ENCODE measurements around the gene IMPA2. TPM values are rescaled to one million over a fixed set of nuclear protein-coding genes. Genes with fewer than 3 reads are reported as not detected.

IMPA2 gene
- total and polyA plus RNA-seq, 2 of the 13 experiments (the other 11 are each of a cell fraction or from before 2014, with no cell fraction given): 37.8 to 71.8 TPM

- TF ChIP-seq ZBTB4 (CRISPR knock-in tag; IDR thresholded peaks at IDR 0.05; ENCODE audit: borderline replicate concordance): no peak
- no peak for TF ChIP-seq ZNF280B (CRISPR knock-in tag; IDR thresholded peaks at IDR 0.05; ENCODE audit: borderline replicate concordance)
- TF ChIP-seq DDIT3 (CRISPR knock-in tag; IDR thresholded peaks at IDR 0.05): no peak
- TF ChIP-seq ZEB1 (IDR thresholded peaks at IDR 0.05; ENCODE audit: insufficient replicate concordance, low read depth): peak; percentile 44
- no peak for TF ChIP-seq PLRG1 (conservative IDR thresholded peaks at IDR 0.05)
- TF ChIP-seq ZFY (CRISPR knock-in tag; IDR thresholded peaks at IDR 0.05): no peak
- no peak for TF ChIP-seq ZZZ3 (CRISPR knock-in tag; IDR thresholded peaks at IDR 0.05; ENCODE audit: borderline replicate concordance)
- 0 out of 2 replicates have a peak, but pooled peaks have one; percentile 21 for TF ChIP-seq ISL2 (CRISPR knock-in tag; IDR thresholded peaks at IDR 0.05)
- no peak for TF ChIP-seq CEBPZ (IDR thresholded peaks at IDR 0.05; ENCODE audit: low read length)
- no peak for TF ChIP-seq POLR2AphosphoS5 (IDR thresholded peaks at IDR 0.05; ENCODE audit: low read depth, low read length)
- no peak for TF ChIP-seq RORA (CRISPR knock-in tag; IDR thresholded peaks at IDR 0.05)
- TF ChIP-seq ZNF75D (CRISPR knock-in tag; IDR thresholded peaks at IDR 0.05; ENCODE audit: borderline replicate concordance): no peak
- TF ChIP-seq ZNF549 (CRISPR knock-in tag; IDR thresholded peaks at IDR 0.05): no peak
- no peak for TF ChIP-seq MLLT10 (CRISPR knock-in tag; IDR thresholded peaks at IDR 0.05)
- no peak for TF ChIP-seq ZNF740 (CRISPR knock-in tag; IDR thresholded peaks at IDR 0.05)
- TF ChIP-seq ZNF264 (CRISPR knock-in tag; IDR thresholded peaks at IDR 0.05): no peak
- no peak for TF ChIP-seq GATAD2A (CRISPR knock-in tag; IDR thresholded peaks at IDR 0.05)
- no peak for TF ChIP-seq ZNF710 (CRISPR knock-in tag; IDR thresholded peaks at IDR 0.05; ENCODE audit: borderline replicate concordance)
- TF ChIP-seq ZNF780A (CRISPR knock-in tag; IDR thresholded peaks at IDR 0.05): no peak
- no peak for TF ChIP-seq SPEN (CRISPR knock-in tag; IDR thresholded peaks at IDR 0.05; ENCODE audit: low read depth)
Measured at GRCh38 chr18:12001421-12001820, 20.1 kb downstream of the IMPA2 start (continued).

Data from HepG2 (cell line).